Measurements from ENCODE around the gene TBC1D2.

TBC1D2 gene

DNA sequence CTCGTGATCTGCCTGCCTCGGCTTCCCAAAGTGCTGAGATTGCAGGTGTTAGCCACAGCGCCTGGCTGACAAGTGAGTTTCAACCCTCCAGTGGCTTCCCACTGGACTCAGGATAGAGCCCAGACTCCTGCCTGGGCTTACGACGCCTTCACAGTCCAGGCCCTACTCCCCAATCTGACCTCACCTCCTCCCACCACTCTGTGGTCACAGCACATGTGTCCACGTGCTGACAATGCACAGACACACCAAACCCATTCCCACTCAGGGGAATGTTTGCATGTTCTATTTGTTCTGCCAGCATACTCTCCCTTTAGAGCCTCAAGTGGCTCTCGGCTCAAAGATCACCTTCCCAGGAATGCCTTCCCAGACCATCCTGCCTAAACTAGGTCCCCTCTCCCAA is 105.3 kb downstream of the TBC1D2 start:
- Histone ChIP-seq H3K9ac (ENCODE audit: low read depth in 1 of 2, low read length in 2 of 2) (no peak overlapping the region), H3K36me3 (ENCODE audit: control insufficient read depth in 1 of 2, insufficient read depth in 2 of 2, low read length in 2 of 2) (peaks cover 0 to 16% of the 10 kb centered on the region in 2 donors), H3K4me1 (ENCODE audit: control insufficient read depth in 1 of 2, insufficient read depth in 2 of 2, low read length in 2 of 2) (peaks cover 26 to 27% of the 10 kb centered on the region in 2 donors), H3K27ac (ENCODE audit: low read depth, low read length) (no peak overlapping the region), H3K27me3 (ENCODE audit: control insufficient read depth in 1 of 2, insufficient read depth in 2 of 2, low read length in 2 of 2) (no peaks in the 10 kb centered on the region), H3K9me3 (ENCODE audit: control insufficient read depth in 1 of 2, low read length in 2 of 2) (no peaks in the 10 kb centered on the region), H3K4me3 (ENCODE audit: low read depth in 1 of 2, low read length in 2 of 2) (no peak overlapping the region)

GRCh38 chr9:98149422-98149821 is 106.0 kb downstream of the TBC1D2 start:
- peaks cover 0 to 17% of the 10 kb centered on the region in 2 donors for H3K36me3 ChIP-seq (ENCODE audit: control insufficient read depth in 1 of 2, insufficient read depth in 2 of 2, low read length in 2 of 2)
- H3K27ac ChIP-seq (ENCODE audit: low read depth, low read length): no peak overlapping the region
- no peaks in the 10 kb centered on the region for H3K9me3 ChIP-seq (ENCODE audit: control insufficient read depth in 1 of 2, low read length in 2 of 2)
- peaks cover 33 to 35% of the 10 kb centered on the region in 2 donors for H3K4me1 ChIP-seq (ENCODE audit: control insufficient read depth in 1 of 2, insufficient read depth in 2 of 2, low read length in 2 of 2)
- no peak overlapping the region for H3K4me3 ChIP-seq (ENCODE audit: low read depth in 1 of 2, low read length in 2 of 2)
- H3K9ac ChIP-seq (ENCODE audit: low read depth in 1 of 2, low read length in 2 of 2): no peak overlapping the region
- H3K27me3 ChIP-seq (ENCODE audit: control insufficient read depth in 1 of 2, insufficient read depth in 2 of 2, low read length in 2 of 2): no peaks in the 10 kb centered on the region

Data from duodenal mucosa (tissue), 2 donors.